Progenitor cell of endocrine pancreas (in vitro differentiated cells): ENCODE data around the gene KRT35. TPM values are rescaled to one million over a fixed set of nuclear protein-coding genes. Genes with fewer than 3 reads are reported as not detected.

Experiments
- DNase-seq: peaks from one replicate; pipeline ENCODE4 v3.0.0; 2021; ENCODE audit warnings: low spot score; ENCODE audit not compliant: unreplicated experiment
- H3K27ac Mint-ChIP-seq: 2 replicates; pipeline ENCODE4 v1.8.0; 2021; ENCODE audit warnings: mild to moderate bottlenecking, moderate library complexity, mixed read lengths
- H3K27me3 Mint-ChIP-seq: 2 replicates; pipeline ENCODE4 v1.8.0; 2021; ENCODE audit warnings: mixed read lengths
- H3K36me3 Mint-ChIP-seq: 2 replicates; pipeline ENCODE4 v1.8.0; 2022; ENCODE audit warnings: mixed read lengths; ENCODE audit not compliant: insufficient read depth
- H3K4me1 Mint-ChIP-seq: 2 replicates; pipeline ENCODE4 v1.8.0; 2021; ENCODE audit warnings: low read depth, mixed read lengths
- H3K4me3 Mint-ChIP-seq: 2 replicates; pipeline ENCODE4 v1.8.0; 2021; ENCODE audit warnings: low read depth, mild to moderate bottlenecking, moderate library complexity, mixed read lengths
- H3K9me3 Mint-ChIP-seq: 2 replicates; pipeline ENCODE4 v1.8.0; 2021; ENCODE audit warnings: low read depth, mixed read lengths
- total RNA-seq: library from RNA; stranded (reverse); gene quantifications from 2 replicates; pipeline ENCODE4 v1.2.1, GENCODE V29; 2021
- TF ChIP-seq, protein P1 (sequence below): fragments of 200-600 bp; sonication (generic); IDR thresholded peaks from one replicate; pipeline ENCODE4 v1.5.0; 2021; ENCODE audit warnings: antibody characterized with exemption, mild to moderate bottlenecking; ENCODE audit not compliant: unreplicated experiment

The KRT35 gene
- total RNA-seq, 1 donor from 2014 or later, result not detected

DNA sequence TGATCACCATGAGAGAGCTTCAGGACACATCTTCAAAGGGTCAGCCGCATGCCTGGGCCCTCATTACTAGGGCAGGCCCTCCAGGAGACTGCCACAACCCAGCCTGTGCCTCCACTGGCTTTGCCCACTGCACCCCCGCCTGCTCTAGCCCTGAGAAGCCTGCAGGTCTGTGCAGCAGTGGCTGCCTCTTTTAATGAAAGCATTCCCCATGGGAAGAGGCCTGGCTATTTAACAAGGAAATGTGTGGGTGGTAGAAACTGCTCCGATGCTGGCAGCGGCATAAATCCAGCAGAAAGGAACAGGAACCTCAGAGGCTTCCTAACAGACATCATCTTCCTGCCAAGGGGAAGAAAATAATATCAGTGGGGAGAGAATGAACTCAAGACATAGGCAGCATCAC is 13.4 kb downstream of the KRT35 start:
- H3K27ac Mint-ChIP-seq, result no peak overlapping the region

DNA sequence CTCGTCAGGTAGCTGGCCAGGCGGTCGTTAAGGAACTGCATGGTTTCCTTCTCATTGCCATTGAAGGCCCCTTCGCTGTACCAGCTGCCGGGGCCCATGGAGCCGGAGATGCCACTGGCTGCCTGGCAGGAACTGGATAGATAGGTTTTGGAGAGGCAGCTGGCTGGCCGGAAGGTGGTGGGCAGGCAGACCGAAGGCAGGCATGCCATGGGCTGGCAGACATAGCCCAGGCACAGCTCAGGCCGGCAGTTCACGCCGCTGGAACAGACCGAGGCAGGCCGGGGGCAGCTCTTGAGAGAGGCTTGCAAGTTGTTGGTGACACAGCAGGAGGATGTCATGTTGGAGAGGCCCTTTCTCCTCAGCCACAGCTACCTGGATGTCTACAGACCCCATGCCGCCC is 14.0 kb downstream of the KRT35 start, which contains the start of gene KRT32:
Gene KRT32 (minus strand): TSS at position 399 of the 400 bp plus-strand sequence. CDS start 61 bp downstream, at position 338.
- DNase-seq, result no peak
- TF ChIP-seq, protein P1, sequence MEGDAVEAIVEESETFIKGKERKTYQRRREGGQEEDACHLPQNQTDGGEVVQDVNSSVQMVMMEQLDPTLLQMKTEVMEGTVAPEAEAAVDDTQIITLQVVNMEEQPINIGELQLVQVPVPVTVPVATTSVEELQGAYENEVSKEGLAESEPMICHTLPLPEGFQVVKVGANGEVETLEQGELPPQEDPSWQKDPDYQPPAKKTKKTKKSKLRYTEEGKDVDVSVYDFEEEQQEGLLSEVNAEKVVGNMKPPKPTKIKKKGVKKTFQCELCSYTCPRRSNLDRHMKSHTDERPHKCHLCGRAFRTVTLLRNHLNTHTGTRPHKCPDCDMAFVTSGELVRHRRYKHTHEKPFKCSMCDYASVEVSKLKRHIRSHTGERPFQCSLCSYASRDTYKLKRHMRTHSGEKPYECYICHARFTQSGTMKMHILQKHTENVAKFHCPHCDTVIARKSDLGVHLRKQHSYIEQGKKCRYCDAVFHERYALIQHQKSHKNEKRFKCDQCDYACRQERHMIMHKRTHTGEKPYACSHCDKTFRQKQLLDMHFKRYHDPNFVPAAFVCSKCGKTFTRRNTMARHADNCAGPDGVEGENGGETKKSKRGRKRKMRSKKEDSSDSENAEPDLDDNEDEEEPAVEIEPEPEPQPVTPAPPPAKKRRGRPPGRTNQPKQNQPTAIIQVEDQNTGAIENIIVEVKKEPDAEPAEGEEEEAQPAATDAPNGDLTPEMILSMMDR, result no peak
- Mint-ChIP-seq H3K36me3 (no peaks in the 10 kb centered on the region), H3K4me1 (no peaks in the 10 kb centered on the region), H3K27ac (no peak within 1 kb of the TSS), H3K9me3 (peaks cover 8% of the 10 kb centered on the region), H3K4me3 (no peak within 1 kb of the TSS), H3K27me3 (peaks cover 8% of the 10 kb centered on the region)

More for the DNA sequence above, 13.4 kb downstream of the KRT35 start:
- Mint-ChIP-seq H3K27me3 (peaks cover 8% of the 10 kb centered on the region), H3K9me3 (peaks cover 8% of the 10 kb centered on the region), H3K4me3 (no peak overlapping the region), H3K36me3 (no peaks in the 10 kb centered on the region), H3K4me1 (no peaks in the 10 kb centered on the region)
- no peak for DNase-seq
- TF ChIP-seq, protein P1, result no peak

DNA sequence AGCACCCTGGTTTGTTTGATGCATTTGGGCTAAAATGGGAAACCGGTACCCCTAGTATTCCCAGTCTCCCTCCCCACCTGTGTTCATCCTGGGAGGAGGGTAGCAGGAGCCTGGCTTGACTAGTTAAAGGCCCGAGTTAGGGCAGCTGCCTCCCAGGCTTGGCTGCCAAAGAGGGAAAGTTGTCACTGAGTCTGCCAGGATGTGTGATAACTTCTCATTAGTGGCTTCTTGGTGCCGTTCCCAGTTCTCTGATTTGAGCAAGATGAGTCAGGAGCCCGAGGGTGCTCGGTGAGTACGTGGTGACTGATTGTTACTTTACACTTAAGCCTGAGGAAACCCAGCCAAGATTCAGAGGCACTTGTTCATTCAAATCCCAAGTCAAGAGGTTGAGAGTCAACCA is 16.3 kb downstream of the KRT35 start:
- Mint-ChIP-seq H3K4me3 (no peak overlapping the region), H3K27ac (no peak overlapping the region), H3K36me3 (no peaks in the 10 kb centered on the region), H3K4me1 (no peaks in the 10 kb centered on the region), H3K27me3 (peaks cover 6% of the 10 kb centered on the region), H3K9me3 (peaks cover 3% of the 10 kb centered on the region)
- DNase-seq, result no peak
- TF ChIP-seq, protein P1, result no peak

DNA sequence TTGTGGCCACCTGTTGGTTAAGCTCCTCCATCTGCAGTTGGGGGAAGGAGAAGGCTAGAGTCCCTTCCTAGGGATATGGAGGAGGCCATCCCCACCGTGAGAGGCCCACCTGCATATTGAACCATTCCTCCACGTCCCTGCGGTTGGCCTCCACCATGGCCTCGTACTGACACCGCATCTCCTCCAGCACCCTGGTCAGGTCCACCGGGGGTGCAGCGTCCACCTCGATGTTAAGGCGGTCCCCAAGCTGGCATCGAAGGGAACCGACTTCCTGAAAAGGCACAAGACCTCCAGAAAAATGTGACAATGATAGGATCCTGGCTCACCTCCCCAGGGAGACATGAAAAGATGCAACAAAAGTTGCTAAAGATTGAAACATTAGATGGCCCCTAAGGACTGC is 16.8 kb downstream of the KRT35 start:
- no peaks in the 10 kb centered on the region for H3K4me1 Mint-ChIP-seq
- H3K9me3 Mint-ChIP-seq, result peaks cover 3% of the 10 kb centered on the region
- DNase-seq, result no peak
- H3K27ac Mint-ChIP-seq, result no peak overlapping the region
- TF ChIP-seq, protein P1, result no peak
- H3K4me3 Mint-ChIP-seq, result no peak overlapping the region
- peaks cover 6% of the 10 kb centered on the region for H3K27me3 Mint-ChIP-seq
- no peaks in the 10 kb centered on the region for H3K36me3 Mint-ChIP-seq

DNA sequence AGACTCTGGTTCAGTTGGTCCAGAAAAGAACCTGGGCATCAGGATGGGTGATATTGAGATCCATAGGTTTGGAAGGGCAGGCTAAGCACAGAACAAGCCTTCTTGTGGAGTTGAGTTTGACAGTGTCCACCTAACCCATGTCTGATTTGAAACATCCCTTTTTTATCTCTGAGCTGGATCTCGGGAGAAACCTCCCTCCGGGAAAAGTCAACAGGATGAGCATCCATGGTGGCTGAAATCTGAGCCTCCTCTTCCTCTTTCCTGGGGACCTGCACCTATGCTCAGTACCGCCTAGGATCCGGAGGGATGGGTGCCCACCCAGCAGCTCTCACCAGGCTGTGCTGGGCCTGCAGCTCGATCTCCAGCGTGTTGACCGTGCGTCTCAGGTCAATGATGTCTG is 17.2 kb downstream of the KRT35 start:
- H3K36me3 Mint-ChIP-seq, result no peaks in the 10 kb centered on the region
- no peak for DNase-seq
- peaks cover 3% of the 10 kb centered on the region for H3K9me3 Mint-ChIP-seq
- peaks cover 6% of the 10 kb centered on the region for H3K27me3 Mint-ChIP-seq
- H3K4me3 Mint-ChIP-seq, result no peak overlapping the region
- TF ChIP-seq, protein P1, result no peak
- no peak overlapping the region for H3K27ac Mint-ChIP-seq
- no peaks in the 10 kb centered on the region for H3K4me1 Mint-ChIP-seq
